Measurements from ENCODE around the gene UMODL1.

The UMODL1 gene

GRCh38 chr21:42080788-42081083, 9.6 kb downstream of the UMODL1 start:
- peak; percentile 91 for DNase-seq (ENCODE audit: low read depth)

- no peak for DNase-seq (ENCODE audit: low read depth)
These were observed 10.0 kb downstream of the UMODL1 start for GRCh38 chr21:42081138-42081537.

- no peak for DNase-seq (ENCODE audit: low read depth)
These were observed 10.8 kb downstream of the UMODL1 start for GRCh38 chr21:42081931-42082381.

- DNase-seq (ENCODE audit: low read depth), result no peak
These were observed 11.6 kb downstream of the UMODL1 start for GRCh38 chr21:42082501-42083360.

GRCh38 chr21:42083361-42083690, 12.2 kb downstream of the UMODL1 start:
- DNase-seq (ENCODE audit: low read depth), result no peak

- DNase-seq (ENCODE audit: low read depth), result no peak
These were observed 13.0 kb downstream of the UMODL1 start for GRCh38 chr21:42084079-42084478.

- no peak for DNase-seq (ENCODE audit: low read depth)
These were observed 14.3 kb downstream of the UMODL1 start for GRCh38 chr21:42085246-42086077.

- no peak for DNase-seq (ENCODE audit: low read depth)
These were observed 15.9 kb downstream of the UMODL1 start for GRCh38 chr21:42086969-42087368.

- no peak for DNase-seq (ENCODE audit: low read depth)
These were observed 17.0 kb downstream of the UMODL1 start for GRCh38 chr21:42088148-42088547.

- DNase-seq (ENCODE audit: low read depth), result no peak
These were observed 17.5 kb downstream of the UMODL1 start for GRCh38 chr21:42088658-42089057.

GRCh38 chr21:42089093-42089631, 18.0 kb downstream of the UMODL1 start:
- no peak for DNase-seq (ENCODE audit: low read depth)

- no peak for DNase-seq (ENCODE audit: low read depth)
These were observed 18.7 kb downstream of the UMODL1 start for GRCh38 chr21:42089665-42090310.

- no peak for DNase-seq (ENCODE audit: low read depth)
These were observed 20.9 kb downstream of the UMODL1 start for GRCh38 chr21:42091899-42092508.

- DNase-seq (ENCODE audit: low read depth), result no peak
These were observed 21.7 kb downstream of the UMODL1 start for GRCh38 chr21:42092771-42093170.

GRCh38 chr21:42093186-42093585, 22.1 kb downstream of the UMODL1 start:
- DNase-seq (ENCODE audit: low read depth), result no peak

GRCh38 chr21:42093991-42094421, 22.9 kb downstream of the UMODL1 start:
- DNase-seq (ENCODE audit: low read depth), result peak; percentile 57

- no peak for DNase-seq (ENCODE audit: low read depth)
These were observed 23.7 kb downstream of the UMODL1 start for GRCh38 chr21:42094811-42095210.

GRCh38 chr21:42095581-42095980, 24.5 kb downstream of the UMODL1 start:
- DNase-seq (ENCODE audit: low read depth), result no peak

GRCh38 chr21:42096566-42096965, 25.4 kb downstream of the UMODL1 start:
- no peak for DNase-seq (ENCODE audit: low read depth)

- DNase-seq (ENCODE audit: low read depth), result no peak
These were observed 26.2 kb downstream of the UMODL1 start for GRCh38 chr21:42097274-42097673.

- peak; percentile 96 for DNase-seq (ENCODE audit: low read depth)
These were observed 26.8 kb downstream of the UMODL1 start for GRCh38 chr21:42097860-42098454.
